ENCODE results near the gene CDK5. TPM values are rescaled to one million over a fixed set of nuclear protein-coding genes. Genes with fewer than 3 reads are reported as not detected.

The CDK5 gene
- total RNA-seq, 2 donors from 2014 or later, result 2.3 to 6.3 TPM

GRCh38 chr7:151019130-151019447, 38.6 kb downstream of the CDK5 start:
- peak; percentile 2 for ATAC-seq
- WGBS, 2 donors, result 18 to 73% methylated on average over 2 to 20 of the region's 20 CpGs

GRCh38 chr7:151018421-151019129, 39.1 kb downstream of the CDK5 start:
- no peak overlapping the region for H3K27ac ChIP-seq
- no peak overlapping the region for H3K4me3 ChIP-seq
- H3K36me3 ChIP-seq (replicated peaks in 1 of 2; ENCODE audit: insufficient read depth in 1 of 2, low read depth in 2 of 2), result no peaks in the 10 kb centered on the region
- H3K27me3 ChIP-seq, result peaks cover 0 to 23% of the 10 kb centered on the region in 2 donors
- TF ChIP-seq POLR2A (IDR thresholded peaks at IDR 0.05), result no peak
- TF ChIP-seq, protein P1, sequence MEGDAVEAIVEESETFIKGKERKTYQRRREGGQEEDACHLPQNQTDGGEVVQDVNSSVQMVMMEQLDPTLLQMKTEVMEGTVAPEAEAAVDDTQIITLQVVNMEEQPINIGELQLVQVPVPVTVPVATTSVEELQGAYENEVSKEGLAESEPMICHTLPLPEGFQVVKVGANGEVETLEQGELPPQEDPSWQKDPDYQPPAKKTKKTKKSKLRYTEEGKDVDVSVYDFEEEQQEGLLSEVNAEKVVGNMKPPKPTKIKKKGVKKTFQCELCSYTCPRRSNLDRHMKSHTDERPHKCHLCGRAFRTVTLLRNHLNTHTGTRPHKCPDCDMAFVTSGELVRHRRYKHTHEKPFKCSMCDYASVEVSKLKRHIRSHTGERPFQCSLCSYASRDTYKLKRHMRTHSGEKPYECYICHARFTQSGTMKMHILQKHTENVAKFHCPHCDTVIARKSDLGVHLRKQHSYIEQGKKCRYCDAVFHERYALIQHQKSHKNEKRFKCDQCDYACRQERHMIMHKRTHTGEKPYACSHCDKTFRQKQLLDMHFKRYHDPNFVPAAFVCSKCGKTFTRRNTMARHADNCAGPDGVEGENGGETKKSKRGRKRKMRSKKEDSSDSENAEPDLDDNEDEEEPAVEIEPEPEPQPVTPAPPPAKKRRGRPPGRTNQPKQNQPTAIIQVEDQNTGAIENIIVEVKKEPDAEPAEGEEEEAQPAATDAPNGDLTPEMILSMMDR (IDR thresholded peaks at IDR 0.05), result no peak
- no peaks in the 10 kb centered on the region for H3K9me3 ChIP-seq
- ATAC-seq, result peak; percentile 50
- DNase-seq, result peak in 3 of 4 donors; percentile 34 to 63 (median 39)
- 3% methylated on average over 6 to 82 of the region's 82 CpGs for WGBS, 2 donors
- intact Hi-C loops (cut with DNase I), result no loop called here
- H3K4me1 ChIP-seq, result peaks cover 24% of the 10 kb centered on the region

More at GRCh38 chr7:151019130-151019447, 38.6 kb downstream of the CDK5 start:
- H3K36me3 ChIP-seq (replicated peaks in 1 of 2; ENCODE audit: insufficient read depth in 1 of 2, low read depth in 2 of 2), result no peaks in the 10 kb centered on the region
- no peak overlapping the region for H3K27ac ChIP-seq
- no peaks in the 10 kb centered on the region for H3K9me3 ChIP-seq
- no peak for TF ChIP-seq POLR2A (IDR thresholded peaks at IDR 0.05)
- TF ChIP-seq, protein P1 (IDR thresholded peaks at IDR 0.05), result no peak
- no peak for DNase-seq
- peaks cover 0 to 19% of the 10 kb centered on the region in 2 donors for H3K27me3 ChIP-seq
- peaks cover 19% of the 10 kb centered on the region for H3K4me1 ChIP-seq
- no peak overlapping the region for H3K4me3 ChIP-seq
- intact Hi-C loops (cut with DNase I), result no loop called here

DNA sequence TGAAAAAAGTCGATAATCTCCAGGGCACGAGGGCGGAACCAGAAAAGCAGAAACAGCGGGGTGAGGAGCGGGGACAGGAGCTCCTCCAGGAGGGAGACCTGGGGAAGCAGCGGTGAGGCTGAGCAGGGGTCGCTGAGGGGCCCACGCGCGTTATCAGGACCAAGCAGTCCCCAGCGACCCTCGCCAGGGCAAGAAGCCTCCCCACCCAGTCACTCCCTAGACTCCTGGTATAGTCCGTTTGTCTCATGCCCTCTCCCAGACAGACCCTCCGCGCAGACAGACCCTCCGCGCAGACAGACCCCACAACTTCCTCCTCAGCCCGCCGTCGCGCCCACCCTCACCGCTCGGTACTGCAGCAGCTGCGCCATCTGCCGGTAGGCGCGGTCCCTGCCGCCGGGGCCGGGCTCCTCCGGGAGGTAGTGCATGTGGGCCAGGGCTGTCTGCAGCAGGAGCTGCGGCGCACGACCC, 39.7 kb downstream of the CDK5 start:
- peaks cover 30% of the 10 kb centered on the region for H3K4me1 ChIP-seq
- no peak for TF ChIP-seq POLR2A (IDR thresholded peaks at IDR 0.05)
- TF ChIP-seq, protein P1 (IDR thresholded peaks at IDR 0.05), result peak; percentile 66 to 84 (median 79)
- no peak overlapping the region for H3K4me3 ChIP-seq
- no peaks in the 10 kb centered on the region for H3K9me3 ChIP-seq
- WGBS, 2 donors, result 5 to 17% methylated on average over 12 to 34 of the region's 34 CpGs
- ATAC-seq (peak; percentile 78), DNase-seq (peak; percentile 54 to 76 (median 66))
- H3K36me3 ChIP-seq (replicated peaks in 1 of 2; ENCODE audit: insufficient read depth in 1 of 2, low read depth in 2 of 2), result no peaks in the 10 kb centered on the region
- H3K27me3 ChIP-seq, result peaks cover 0 to 23% of the 10 kb centered on the region in 2 donors
- intact Hi-C loops (cut with DNase I), result no loop called here
- no peak overlapping the region for H3K27ac ChIP-seq

DNA sequence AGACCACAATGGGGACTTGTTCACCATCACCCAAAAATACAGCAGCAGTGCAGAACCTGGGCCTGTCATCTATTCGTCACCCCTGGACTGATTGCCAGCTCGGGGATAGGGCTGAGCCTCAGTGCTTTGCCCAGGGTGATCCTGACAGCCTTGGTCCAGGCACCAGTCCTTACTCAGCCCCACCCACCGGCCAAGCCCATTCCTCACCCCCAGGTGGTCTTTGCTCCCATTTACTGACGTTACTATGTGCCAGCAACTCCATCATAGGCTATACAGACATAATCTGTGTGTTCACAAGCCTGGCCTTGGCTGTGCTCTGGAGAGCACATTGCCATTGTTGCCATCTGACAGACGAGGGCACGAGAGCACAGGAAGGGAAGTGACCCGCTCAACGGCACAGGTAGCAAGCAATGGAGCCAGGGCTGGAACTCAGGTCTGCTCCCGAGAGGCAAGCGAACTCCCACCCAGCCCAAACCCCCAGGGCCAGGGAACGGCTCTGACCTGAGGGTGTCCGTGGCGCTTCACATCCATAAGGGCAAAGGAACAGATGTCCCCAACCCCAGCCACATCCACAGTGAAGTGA, 40.2 kb downstream of the CDK5 start:
- peaks cover 0 to 23% of the 10 kb centered on the region in 2 donors for H3K27me3 ChIP-seq
- H3K9me3 ChIP-seq, result no peaks in the 10 kb centered on the region
- no peak overlapping the region for H3K4me3 ChIP-seq
- no peaks in the 10 kb centered on the region for H3K36me3 ChIP-seq (replicated peaks in 1 of 2; ENCODE audit: insufficient read depth in 1 of 2, low read depth in 2 of 2)
- TF ChIP-seq, protein P1 (IDR thresholded peaks at IDR 0.05), result no peak
- TF ChIP-seq POLR2A (IDR thresholded peaks at IDR 0.05), result no peak
- intact Hi-C loops (cut with DNase I), result no loop called here
- DNase-seq (no peak), ATAC-seq (no peak)
- H3K4me1 ChIP-seq, result peaks cover 31% of the 10 kb centered on the region
- no peak overlapping the region for H3K27ac ChIP-seq
- 38 to 40% methylated on average over 13 of the region's 13 CpGs for WGBS, 2 donors

Data from body of pancreas (tissue), 4 donors.